GM21717 (cell line): Measurements from ENCODE around the gene TTLL11.
"Not testable (repeated sequence)": the region's sequence is repeated elsewhere in the genome, so short reads cannot be mapped to it uniquely, and the experiment has no call there.

Experiments used
- ATAC-seq: cut with Tn5 transposase; IDR thresholded peaks from one replicate; pipeline ENCODE4 v1.9.1; 2021; ENCODE audit warnings: mild to moderate bottlenecking, moderate library complexity; ENCODE audit not compliant: unreplicated experiment

TTLL11 gene

GRCh38 chr9:122007837-122008236 lies 85.3 kb downstream of the TTLL11 start:
- no peak for ATAC-seq

GRCh38 chr9:122005597-122005996 lies 87.5 kb downstream of the TTLL11 start:
- ATAC-seq, result no peak

DNA sequence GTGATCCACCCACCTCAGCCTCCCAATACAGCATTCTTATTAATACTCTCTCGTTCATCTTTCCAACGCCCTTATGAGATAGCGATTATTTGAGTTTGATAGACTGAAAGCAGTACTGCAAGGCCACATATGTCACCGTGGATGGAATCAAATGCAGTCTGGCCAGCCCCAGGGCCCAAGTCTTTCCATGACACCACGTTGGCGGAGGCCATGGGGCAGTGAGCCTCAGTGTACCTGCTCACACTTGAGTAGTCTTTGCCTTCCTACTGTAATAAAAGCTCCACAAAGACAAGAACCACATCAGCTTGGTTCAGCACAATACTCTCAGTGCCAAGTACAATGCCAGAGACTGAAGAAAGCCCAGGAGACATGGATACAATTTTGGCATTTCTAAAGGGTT lies 88.5 kb downstream of the TTLL11 start:
- no peak for ATAC-seq

GRCh38 chr9:122001491-122002201 lies 91.5 kb downstream of the TTLL11 start:
- ATAC-seq, result no peak

DNA sequence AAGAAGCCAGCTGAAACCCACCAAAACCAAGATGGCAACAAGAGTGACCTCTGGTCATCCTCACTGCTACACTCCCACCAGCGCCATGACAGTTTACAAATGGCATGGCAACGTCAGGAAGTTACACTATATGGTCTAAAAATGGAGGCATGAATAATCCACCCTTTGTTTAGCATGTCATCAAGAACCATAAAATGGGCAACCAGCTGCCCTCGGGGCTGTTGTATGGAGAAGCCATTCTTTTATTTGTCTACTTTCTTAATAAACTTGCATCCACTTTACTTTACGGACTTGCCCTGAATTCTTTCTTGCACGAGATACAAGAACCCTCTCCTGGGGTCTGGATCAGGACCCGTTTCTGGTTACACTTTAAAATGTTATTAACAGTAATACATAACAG lies 92.6 kb downstream of the TTLL11 start:
- ATAC-seq, result not testable (repeated sequence)

DNA sequence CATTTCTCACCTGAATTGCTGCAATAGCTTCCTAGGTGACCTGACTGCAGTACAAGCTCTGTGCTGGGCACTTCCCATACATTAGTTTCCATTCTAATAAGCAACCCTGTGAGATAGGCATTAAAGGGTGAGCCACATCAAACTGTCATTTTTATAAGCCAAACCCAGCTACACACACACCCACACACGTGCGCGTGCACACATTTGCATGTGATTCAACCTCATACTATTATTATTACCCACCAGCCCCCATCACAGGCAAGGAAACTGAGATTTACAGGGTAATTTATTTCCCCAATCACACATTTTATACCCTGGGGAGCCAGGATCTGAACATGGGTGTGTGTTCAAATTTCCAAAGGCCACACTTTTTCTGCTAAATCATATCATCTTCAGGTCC lies 93.6 kb downstream of the TTLL11 start:
- ATAC-seq, result no peak

GRCh38 chr9:121998513-121999049 lies 94.5 kb downstream of the TTLL11 start:
- ATAC-seq, result no peak

DNA sequence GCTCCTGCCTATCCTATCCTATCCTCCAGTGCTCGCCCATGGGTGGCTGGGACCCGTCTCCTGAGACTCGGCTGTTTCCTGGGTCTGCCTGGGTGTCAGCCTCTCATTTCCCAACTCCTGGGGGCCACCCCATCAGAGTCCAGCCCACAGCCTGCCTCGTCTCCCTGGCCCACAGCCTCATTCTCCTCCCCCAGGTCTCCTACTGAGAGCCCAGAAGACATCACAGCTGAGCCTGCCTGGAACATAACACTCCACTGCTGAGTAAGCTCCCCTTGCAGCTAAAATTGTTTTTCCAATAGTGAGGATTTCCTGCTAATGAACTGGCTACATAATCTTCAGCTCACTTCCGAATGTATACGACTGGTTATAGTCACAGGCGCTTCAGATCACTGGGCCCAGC lies 95.3 kb downstream of the TTLL11 start:
- no peak for ATAC-seq

- ATAC-seq, result no peak
Measured at GRCh38 chr9:121996783-121997182, 96.3 kb downstream of the TTLL11 start.

- no peak for ATAC-seq
Measured at GRCh38 chr9:121995997-121996396, 97.1 kb downstream of the TTLL11 start.

DNA sequence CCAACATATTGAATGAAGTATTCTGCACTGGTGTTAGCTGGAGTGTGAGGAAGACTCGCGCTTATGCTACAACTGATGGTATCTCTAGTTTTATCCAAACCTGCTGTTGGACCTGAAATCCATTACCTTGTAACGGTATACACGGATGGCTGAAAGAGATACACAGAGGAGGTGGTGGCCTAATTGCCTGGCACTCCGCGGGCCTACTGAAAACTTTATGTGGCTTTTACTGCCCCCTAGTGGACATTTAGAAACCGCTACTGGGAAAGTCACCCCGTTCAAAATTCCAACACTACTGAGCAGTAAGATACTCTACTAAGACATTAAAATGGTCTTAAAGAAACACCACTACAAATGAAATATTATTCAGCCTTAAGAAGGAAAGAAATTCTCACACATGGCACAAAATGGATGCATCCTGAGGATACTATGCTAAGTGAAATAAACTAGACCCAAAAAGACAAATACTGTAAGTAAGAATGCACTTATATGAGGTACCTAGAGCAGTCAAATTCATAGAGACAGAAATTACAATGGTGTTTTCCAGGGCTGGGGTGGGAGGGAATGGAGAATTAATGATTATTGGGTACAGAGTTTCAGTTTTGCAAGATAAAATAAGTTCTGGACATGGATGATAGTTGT lies 100.4 kb downstream of the TTLL11 start:
- no peak for ATAC-seq

DNA sequence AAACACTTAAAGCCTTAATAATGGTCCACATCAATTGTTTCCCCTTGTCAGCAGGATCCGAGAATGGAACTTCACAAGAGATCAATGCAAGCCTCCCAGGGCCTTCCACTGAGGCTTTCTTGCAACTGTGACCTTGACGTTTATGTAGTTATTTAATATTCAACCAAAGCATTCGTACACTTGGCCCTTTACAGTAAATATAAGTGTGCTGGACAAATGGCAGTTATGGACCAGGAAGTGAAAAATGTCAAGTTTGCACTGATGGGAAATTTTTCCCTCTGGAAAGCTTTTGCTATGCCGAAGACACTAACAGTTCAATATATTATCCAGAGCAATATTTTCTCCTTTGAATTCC lies 101.8 kb downstream of the TTLL11 start:
- no peak for ATAC-seq

DNA sequence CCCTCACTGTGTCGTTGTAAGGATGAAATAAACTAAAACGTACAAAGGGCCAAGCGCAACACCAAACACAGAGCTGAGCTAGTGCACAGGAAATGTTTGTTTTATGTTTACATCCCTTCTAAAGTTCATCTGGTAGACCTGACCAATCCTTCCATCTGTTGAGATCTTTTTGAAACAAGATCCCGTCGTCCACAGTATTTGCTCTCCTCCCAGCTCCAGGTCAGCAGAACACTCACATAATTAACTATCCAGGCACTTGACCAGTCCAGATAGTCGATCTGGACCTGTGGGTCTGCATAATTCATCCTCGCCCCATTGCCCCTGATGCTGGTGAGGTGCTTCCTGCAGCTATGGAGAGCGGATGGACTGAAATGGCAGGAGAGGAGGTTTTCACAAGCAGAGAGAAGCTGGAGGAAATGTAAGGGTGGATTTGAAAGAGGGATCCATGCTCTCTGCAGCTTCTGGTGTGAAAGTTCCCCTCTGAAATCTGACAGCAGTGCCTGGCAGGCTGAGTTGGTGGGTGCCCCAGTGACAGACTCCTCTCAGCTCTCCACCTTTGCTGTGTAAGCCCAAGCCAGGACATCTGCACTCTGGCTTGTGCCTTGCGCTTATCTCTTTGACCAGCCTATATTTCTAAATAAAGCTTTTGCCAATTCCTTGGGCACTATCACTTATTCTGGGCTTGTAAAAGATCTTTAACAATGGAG lies 102.4 kb downstream of the TTLL11 start:
- no peak for ATAC-seq

DNA sequence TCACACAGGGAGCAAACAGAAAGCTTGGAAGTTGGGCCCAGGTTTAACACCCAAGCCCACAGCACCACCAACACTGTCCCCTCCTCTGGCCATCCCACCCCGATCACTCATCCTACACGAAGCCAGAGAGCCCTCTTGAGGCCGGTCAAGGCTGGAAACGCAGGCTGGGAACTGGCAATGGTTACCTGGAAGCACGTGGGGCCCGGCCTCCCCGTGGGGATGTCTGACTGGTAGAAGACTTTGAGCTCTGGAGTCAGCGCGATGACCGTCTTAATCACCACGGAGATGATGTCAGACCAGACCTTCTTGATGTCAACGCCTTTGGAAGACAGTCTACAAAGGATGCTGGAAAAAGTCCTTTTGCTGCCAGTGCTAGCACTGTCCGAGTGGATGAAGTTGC lies 104.1 kb downstream of the TTLL11 start:
- ATAC-seq, result no peak

GRCh38 chr9:121987314-121987713 lies 105.8 kb downstream of the TTLL11 start:
- no peak for ATAC-seq

GRCh38 chr9:121985792-121986494 lies 107.2 kb downstream of the TTLL11 start:
- ATAC-seq, result no peak

- ATAC-seq, result no peak
Measured at GRCh38 chr9:121984726-121985402, 108.2 kb downstream of the TTLL11 start.

DNA sequence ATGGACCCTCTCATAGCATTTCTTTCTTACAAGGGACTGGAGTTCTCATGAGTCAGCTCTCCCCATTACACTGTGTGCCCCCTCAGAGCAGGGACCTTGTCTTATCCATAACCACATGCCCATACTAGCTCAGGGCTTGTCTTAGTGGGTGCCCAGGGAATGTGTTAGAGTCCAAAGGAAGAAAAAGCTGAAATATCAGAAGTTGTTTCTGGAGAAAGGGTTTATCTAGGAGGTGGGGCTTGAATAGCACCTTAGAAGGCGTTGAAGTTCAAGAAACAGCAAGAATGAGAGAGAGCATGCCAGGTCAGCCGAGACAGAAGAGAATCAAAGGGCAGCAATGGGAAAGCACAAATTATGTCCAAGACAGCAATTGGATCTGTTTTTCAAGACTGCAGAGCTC lies 109.4 kb downstream of the TTLL11 start:
- no peak for ATAC-seq

DNA sequence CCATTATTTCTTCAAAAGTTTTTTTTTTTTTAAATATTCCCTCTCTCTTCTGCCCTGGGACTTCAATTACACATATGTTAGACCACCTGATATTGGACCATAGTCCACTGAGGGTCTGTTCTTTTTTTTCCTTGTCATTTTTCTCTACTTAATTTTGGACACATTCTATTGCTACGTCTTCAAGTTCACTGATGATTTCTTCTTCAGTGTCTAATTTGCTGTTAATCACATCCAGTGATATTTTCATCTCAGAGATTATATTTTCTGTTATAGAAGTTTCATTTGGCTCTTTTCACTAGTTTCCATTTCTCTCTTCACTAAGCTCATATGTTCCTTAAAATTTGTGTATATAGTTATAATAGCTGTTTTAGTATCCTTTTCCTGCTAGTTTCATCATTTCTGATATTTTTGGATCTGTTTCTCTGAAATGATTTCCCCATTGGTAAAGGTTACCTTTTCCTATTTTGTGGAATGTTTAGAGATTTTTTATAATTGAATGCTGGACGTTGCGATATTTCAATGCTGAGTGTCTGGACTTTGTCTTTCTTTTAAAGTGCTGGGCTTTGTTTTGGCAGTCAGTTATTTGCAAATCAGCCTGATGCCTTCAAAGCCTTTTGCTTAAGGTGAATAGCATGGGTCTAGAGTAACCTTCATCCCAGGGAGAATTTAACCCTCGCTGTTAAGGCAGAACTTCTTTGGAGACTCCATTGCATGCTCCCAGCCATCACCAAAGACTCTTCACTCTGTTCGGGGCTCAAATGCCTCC lies 111.8 kb downstream of the TTLL11 start:
- ATAC-seq, result no peak

- ATAC-seq, result not testable (repeated sequence)
Measured at GRCh38 chr9:121980665-121981064, 112.4 kb downstream of the TTLL11 start.
